Naive thymus-derived CD8-positive, alpha-beta T cell (primary cell): Measurements from ENCODE around the gene ONECUT3. TPM values are rescaled to one million over a fixed set of nuclear protein-coding genes. Genes with fewer than 3 reads are reported as not detected.

Experiments
- ATAC-seq, 2 donors: fragments of 150-1000 bp; cut with Tn5 transposase in 1 of 2; sonication (Bioruptor Pico), chemical (Tn5 transposase) in 1 of 2; 1 replicate in 1 of 2; 2 replicates in 1 of 2; pipeline ENCODE4 v1.10.0; 2021; ENCODE audit warnings: mild to moderate bottlenecking in 2 of 2, moderate library complexity in 2 of 2
- POLR2A ChIA-PET: fragments of 350-600 bp; sonication (Branson Sonifier 250); formaldehyde crosslinking; loops from one replicate; lab custom pipeline; 2021; ENCODE audit warnings: antibody characterized with exemption; lab: Charles Lee
- DNase-seq, 10 donors: peaks; one replicate each; pipeline versions ENCODE4 v3.0.0 to v3.0.0-alpha.2; 2020 to 2022
- H3K27ac Mint-ChIP-seq, 10 donors: one replicate each; pipeline ENCODE4 v1.8.0; 2020 to 2022; ENCODE audit warnings: mild to moderate bottlenecking in 10 of 10, mixed read lengths in 10 of 10, moderate library complexity in 4 of 10, inconsistent platforms in 1 of 10
- H3K27me3 Mint-ChIP-seq, 5 donors: one replicate each; pipeline ENCODE4 v1.8.0; 2021 to 2022; ENCODE audit warnings: mixed read lengths in 5 of 5
- H3K36me3 Mint-ChIP-seq, 3 donors: one replicate each; pipeline ENCODE4 v1.8.0; 2020 to 2022; ENCODE audit warnings: mixed read lengths in 3 of 3, mild to moderate bottlenecking in 2 of 3, inconsistent platforms in 1 of 3
- H3K4me1 Mint-ChIP-seq, 4 donors: one replicate each; pipeline ENCODE4 v1.8.0; 2021 to 2022; ENCODE audit warnings: mixed read lengths in 4 of 4
- H3K4me3 Mint-ChIP-seq, 10 donors: one replicate each; pipeline ENCODE4 v1.8.0; 2020 to 2022; ENCODE audit warnings: mild to moderate bottlenecking in 10 of 10, mixed read lengths in 10 of 10, moderate library complexity in 6 of 10, inconsistent platforms in 1 of 10
- H3K9me3 Mint-ChIP-seq, 9 donors: one replicate each; pipeline ENCODE4 v1.8.0; 2020 to 2022; ENCODE audit warnings: mixed read lengths in 9 of 9, mild to moderate bottlenecking in 3 of 9, inconsistent platforms in 1 of 9, moderate library complexity in 1 of 9
- polyA plus RNA-seq, 3 donors: library from polyadenylated mRNA; unstranded; fragments of 300-500 nt; fragmentation: Illumina TruSeq; gene quantifications; one replicate each; pipeline ENCODE4 v1.2.3, GENCODE V29; 2021
- total RNA-seq, 8 experiments: library from RNA in 2 of 8; stranded (reverse) in 2 of 8; gene quantifications; one replicate each; pipeline ENCODE4 v1.2.3 and lab custom pipeline; 2021 to 2026

ONECUT3 gene
- total and polyA plus RNA-seq, 5 experiments from 2014 or later, result not detected

- POLR2A ChIA-PET, result no interaction called here
- DNase-seq, result no peak
- Mint-ChIP-seq H3K27me3 (no peaks in the 10 kb centered on the region), H3K27ac (no peak overlapping the region), H3K36me3 (peaks cover 0 to 48% (median 7%) of the 10 kb centered on the region in 3 donors), H3K4me1 (peaks cover 0 to 5% (median under 1%) of the 10 kb centered on the region in 4 donors), H3K4me3 (no peak overlapping the region), H3K9me3 (no peaks in the 10 kb centered on the region)
- no peak for ATAC-seq
Measured at GRCh38 chr19:1819341-1820255, 66.3 kb downstream of the ONECUT3 start.

- peaks cover 0 to 48% (median 7%) of the 10 kb centered on the region in 3 donors for H3K36me3 Mint-ChIP-seq
- no peak overlapping the region for H3K27ac Mint-ChIP-seq
- no peak overlapping the region for H3K4me3 Mint-ChIP-seq
- H3K27me3 Mint-ChIP-seq, result no peaks in the 10 kb centered on the region
- peaks cover 0 to 11% (median 4%) of the 10 kb centered on the region in 4 donors for H3K4me1 Mint-ChIP-seq
- ATAC-seq (no peak), DNase-seq (no peak)
- H3K9me3 Mint-ChIP-seq, result no peaks in the 10 kb centered on the region
- POLR2A ChIA-PET, result interaction anchor here (0.7 kb wide), 1 partner anchor 17 kb away, joined by 3 read pairs; no protein-coding TSS in a partner anchor
Measured at GRCh38 chr19:1822210-1822609, 68.9 kb downstream of the ONECUT3 start.

GRCh38 chr19:1823020-1823419 is 69.7 kb downstream of the ONECUT3 start:
- Mint-ChIP-seq H3K4me3 (no peak overlapping the region), H3K27ac (no peak overlapping the region), H3K36me3 (peaks cover 0 to 45% (median 7%) of the 10 kb centered on the region in 3 donors), H3K27me3 (no peaks in the 10 kb centered on the region), H3K9me3 (no peaks in the 10 kb centered on the region), H3K4me1 (peaks cover 0 to 11% (median 4%) of the 10 kb centered on the region in 4 donors)
- POLR2A ChIA-PET, result interaction anchor here (0.7 kb wide), 1 partner anchor 16 kb away, joined by 3 read pairs; no protein-coding TSS in a partner anchor
- no peak for ATAC-seq
- DNase-seq, result no peak

GRCh38 chr19:1823539-1824251 is 70.4 kb downstream of the ONECUT3 start:
- no peak for ATAC-seq
- POLR2A ChIA-PET, result no interaction called here
- H3K4me1 Mint-ChIP-seq, result peaks cover 0 to 11% (median 4%) of the 10 kb centered on the region in 4 donors
- H3K4me3 Mint-ChIP-seq, result no peak overlapping the region
- no peak overlapping the region for H3K27ac Mint-ChIP-seq
- no peaks in the 10 kb centered on the region for H3K27me3 Mint-ChIP-seq
- peaks cover 0 to 45% (median 5%) of the 10 kb centered on the region in 3 donors for H3K36me3 Mint-ChIP-seq
- H3K9me3 Mint-ChIP-seq, result no peaks in the 10 kb centered on the region
- DNase-seq, result no peak

- Mint-ChIP-seq H3K27me3 (no peaks in the 10 kb centered on the region), H3K4me3 (no peak overlapping the region), H3K9me3 (no peaks in the 10 kb centered on the region), H3K36me3 (peaks cover 0 to 49% (median 5%) of the 10 kb centered on the region in 3 donors), H3K27ac (no peak overlapping the region), H3K4me1 (peaks cover 0 to 13% (median 4%) of the 10 kb centered on the region in 4 donors)
- no peak for DNase-seq
- no peak for ATAC-seq
- POLR2A ChIA-PET, result interaction anchor here (0.6 kb wide), 1 partner anchor 118 kb away, joined by 8 read pairs; no protein-coding TSS in a partner anchor
Measured at GRCh38 chr19:1824252-1824622, 70.9 kb downstream of the ONECUT3 start.

- peaks cover 0 to 47% (median 3%) of the 10 kb centered on the region in 3 donors for H3K36me3 Mint-ChIP-seq
- H3K27me3 Mint-ChIP-seq, result no peaks in the 10 kb centered on the region
- H3K9me3 Mint-ChIP-seq, result no peaks in the 10 kb centered on the region
- peak; percentile 87 to 90 for ATAC-seq
- peaks cover 0 to 17% (median 5%) of the 10 kb centered on the region in 4 donors for H3K4me1 Mint-ChIP-seq
- no peak overlapping the region for H3K4me3 Mint-ChIP-seq
- DNase-seq, result peak; percentile 60 to 88 (median 76)
- POLR2A ChIA-PET, result interaction anchor here (0.6 to 2.0 kb wide), 4 partner anchors 12 to 171 kb away, joined by 3 to 8 read pairs (median 5); no protein-coding TSS in a partner anchor
- peak overlapping the region in 1 of 10 donors; percentile 62 for H3K27ac Mint-ChIP-seq
Measured at GRCh38 chr19:1825909-1826556, 72.7 kb downstream of the ONECUT3 start.

GRCh38 chr19:1826557-1827521 is 73.5 kb downstream of the ONECUT3 start:
- peaks cover 0 to 17% (median 5%) of the 10 kb centered on the region in 4 donors for H3K4me1 Mint-ChIP-seq
- H3K27ac Mint-ChIP-seq, result peak overlapping the region in 1 of 10 donors; percentile 71
- POLR2A ChIA-PET, result interaction anchor here (0.6 to 2.0 kb wide), 3 partner anchors 12 to 36 kb away, joined by 3 to 8 read pairs (median 5); no protein-coding TSS in a partner anchor
- H3K27me3 Mint-ChIP-seq, result no peaks in the 10 kb centered on the region
- no peak overlapping the region for H3K4me3 Mint-ChIP-seq
- DNase-seq (no peak), ATAC-seq (no peak)
- H3K9me3 Mint-ChIP-seq, result no peaks in the 10 kb centered on the region
- peaks cover 0 to 48% (median 3%) of the 10 kb centered on the region in 3 donors for H3K36me3 Mint-ChIP-seq

- POLR2A ChIA-PET, result interaction anchor here (2.0 kb wide), 1 partner anchor 11 kb away, joined by 5 read pairs; no protein-coding TSS in a partner anchor
- no peak overlapping the region for H3K27ac Mint-ChIP-seq
- H3K4me1 Mint-ChIP-seq, result peaks cover 0 to 17% (median 7%) of the 10 kb centered on the region in 4 donors
- H3K36me3 Mint-ChIP-seq, result peaks cover 0 to 47% (median 3%) of the 10 kb centered on the region in 3 donors
- no peaks in the 10 kb centered on the region for H3K9me3 Mint-ChIP-seq
- H3K4me3 Mint-ChIP-seq, result no peak overlapping the region
- H3K27me3 Mint-ChIP-seq, result no peaks in the 10 kb centered on the region
- DNase-seq (no peak), ATAC-seq (no peak)
Measured at GRCh38 chr19:1827566-1828278, 74.4 kb downstream of the ONECUT3 start.

GRCh38 chr19:1828279-1829238 is 75.3 kb downstream of the ONECUT3 start:
- H3K9me3 Mint-ChIP-seq, result no peaks in the 10 kb centered on the region
- H3K4me3 Mint-ChIP-seq, result no peak overlapping the region
- H3K27ac Mint-ChIP-seq, result peak overlapping the region in 2 of 10 donors; percentile 28 to 73
- H3K27me3 Mint-ChIP-seq, result no peaks in the 10 kb centered on the region
- H3K4me1 Mint-ChIP-seq, result peaks cover 0 to 20% (median 7%) of the 10 kb centered on the region in 4 donors
- ATAC-seq, result no peak
- DNase-seq, result no peak
- POLR2A ChIA-PET, result interaction anchor here (0.6 to 0.9 kb wide), 3 partner anchors 14 to 1693 kb away, joined by 3 read pairs; no protein-coding TSS in a partner anchor
- H3K36me3 Mint-ChIP-seq, result peaks cover 0 to 50% (median 3%) of the 10 kb centered on the region in 3 donors

GRCh38 chr19:1829958-1830357 is 76.7 kb downstream of the ONECUT3 start:
- ATAC-seq (no peak), DNase-seq (no peak)
- Mint-ChIP-seq H3K4me3 (no peak overlapping the region), H3K9me3 (no peaks in the 10 kb centered on the region), H3K36me3 (peaks cover 0 to 47% (median 0%) of the 10 kb centered on the region in 3 donors), H3K27ac (peak overlapping the region in 2 of 10 donors; percentile 9 to 27), H3K27me3 (no peaks in the 10 kb centered on the region), H3K4me1 (peaks cover 4 to 27% (median 8%) of the 10 kb centered on the region in 4 donors)
- POLR2A ChIA-PET, result interaction anchor here (0.5 kb wide), 1 partner anchor 154 kb away, joined by 3 read pairs; no protein-coding TSS in a partner anchor
